Fibroblast of lung (primary cell): ENCODE data around the gene COLEC11. TPM values are rescaled to one million over a fixed set of nuclear protein-coding genes. Genes with fewer than 3 reads are reported as not detected.

Source experiments
- DNase-seq, 2 donors: peaks; one replicate each; pipeline versions ENCODE4 v3.0.0 to v3.0.0-alpha.2; 2010; ENCODE audit warnings: low read depth in 2 of 2
- H2AFZ ChIP-seq: 2 replicates; pipeline ENCODE4 v1.5.1; 2012; ENCODE audit warnings: low read length, control low read depth, inconsistent platforms
- H3K27ac ChIP-seq: 2 replicates; pipeline ENCODE4 v1.5.1; 2011; ENCODE audit warnings: low read length, control low read depth; ENCODE audit not compliant: insufficient read depth
- H3K27me3 ChIP-seq: 2 replicates; pipeline ENCODE4 v1.5.1; 2011; ENCODE audit warnings: mild to moderate bottlenecking, low read length; ENCODE audit not compliant: control insufficient read depth, insufficient read depth
- H3K36me3 ChIP-seq: 2 replicates; pipeline ENCODE4 v1.5.1; 2011; ENCODE audit warnings: low read length; ENCODE audit not compliant: control insufficient read depth, insufficient read depth
- H3K4me1 ChIP-seq: 2 replicates; pipeline ENCODE4 v1.5.1; 2011; ENCODE audit warnings: low read length; ENCODE audit not compliant: control insufficient read depth, insufficient read depth; ENCODE audit errors: extremely low read depth
- H3K4me2 ChIP-seq: 2 replicates; pipeline ENCODE4 v1.5.1; 2011; ENCODE audit warnings: low read length, control low read depth; ENCODE audit not compliant: insufficient read depth; ENCODE audit errors: extremely low read depth
- H3K4me3 ChIP-seq, 4 experiments: fragments of 200-600 bp in 1 of 4; sonication (generic) in 1 of 4; replicated peaks in 1 of 4; 2 replicates each; pipeline ENCODE4 v1.5.1; 2011 to 2016; ENCODE audit warnings: low read length in 4 of 4, low read depth in 3 of 4, mild to moderate bottlenecking in 3 of 4, control low read depth in 2 of 4, inconsistent platforms in 1 of 4, mixed read lengths in 1 of 4; ENCODE audit not compliant: insufficient read depth in 1 of 4; ENCODE audit errors: control extremely low read depth in 1 of 4
- H3K79me2 ChIP-seq: 2 replicates; pipeline ENCODE4 v1.5.1; 2012; ENCODE audit warnings: mild to moderate bottlenecking, low read length, inconsistent platforms; ENCODE audit not compliant: control insufficient read depth, insufficient read depth
- H3K9ac ChIP-seq: 2 replicates; pipeline ENCODE4 v1.5.1; 2011; ENCODE audit warnings: mild to moderate bottlenecking, low read length, control low read depth; ENCODE audit not compliant: insufficient read depth
- H3K9me3 ChIP-seq: 2 replicates; pipeline ENCODE4 v1.5.1; 2012; ENCODE audit warnings: low read depth, low read length; ENCODE audit not compliant: control insufficient read depth, insufficient read depth
- H4K20me1 ChIP-seq: 2 replicates; pipeline ENCODE4 v1.5.1; 2011; ENCODE audit warnings: low read length; ENCODE audit not compliant: control insufficient read depth, insufficient read depth; ENCODE audit errors: extremely low read depth
- EZH2 ChIP-seq: IDR thresholded peaks from 2 replicates; pipeline ENCODE4 v1.5.1; 2012; ENCODE audit warnings: low read length, control low read depth, mild to moderate bottlenecking; ENCODE audit errors: missing control alignments
- polyA plus RNA-seq, 2 donors: library from polyadenylated mRNA; depleted of rRNA in 1 of 2; stranded (reverse) in 1 of 2; unstranded in 1 of 2; fragments of >200 nt; gene quantifications; 2 replicates each; pipeline ENCODE4 v1.2.1, GENCODE V29; 2011 to 2012; ENCODE audit warnings: missing spikeins in 1 of 2
- total RNA-seq: library from RNA; depleted of rRNA; stranded (reverse); fragments of >200 nt; gene quantifications from 2 replicates; pipeline ENCODE4 v1.2.1, GENCODE V29; 2014
- TF ChIP-seq, protein P1 (sequence below), 2 donors: IDR thresholded peaks in 1 of 2; conservative IDR thresholded peaks in 1 of 2; 1 replicate in 1 of 2; 2 replicates in 1 of 2; pipeline ENCODE4 v1.5.1; 2011 to 2012; ENCODE audit warnings: low read length in 2 of 2, control low read depth in 1 of 2, inconsistent platforms in 1 of 2, low read depth in 1 of 2, mild to moderate bottlenecking in 1 of 2

COLEC11 gene
- total and polyA plus RNA-seq, 2 donors (not counting 1 experiment from before 2014, with no cell fraction given) = 0.30 to 0.83 TPM

DNA sequence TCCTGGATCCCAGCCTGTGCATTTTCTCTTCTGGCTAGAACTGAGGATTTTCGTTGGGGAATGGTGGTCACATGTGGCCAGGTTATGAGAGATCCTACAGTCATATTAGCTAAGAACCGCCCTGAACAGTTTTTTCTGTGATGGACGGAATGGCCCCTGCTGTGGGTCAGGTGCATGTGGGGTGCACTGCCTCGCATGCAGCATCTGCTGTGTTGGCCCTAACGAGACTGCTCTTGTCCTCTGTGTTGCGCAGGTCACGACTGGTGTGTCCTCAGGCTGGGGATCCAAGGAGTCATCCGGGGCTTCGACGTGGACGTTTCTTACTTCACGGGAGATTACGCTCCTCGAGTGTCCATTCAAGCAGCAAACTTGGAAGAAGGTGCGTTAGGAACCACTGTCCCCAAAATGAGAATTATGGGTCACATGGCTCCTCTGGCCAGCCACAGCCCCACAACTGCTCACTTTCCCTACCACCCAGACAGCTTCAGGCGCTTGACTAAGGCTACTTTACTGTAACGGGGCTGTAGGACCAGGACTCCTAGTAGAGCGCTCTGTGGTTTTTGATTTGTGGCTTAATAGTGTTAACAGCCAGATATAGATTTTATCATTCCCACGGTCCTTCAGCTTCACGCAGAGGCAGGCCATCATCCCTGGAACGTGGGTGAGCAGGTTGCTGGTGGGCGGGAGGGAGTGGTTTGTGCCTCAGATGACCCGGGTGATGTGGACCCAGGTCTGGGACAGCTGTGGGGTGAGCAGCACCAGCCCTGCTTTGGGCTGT, 84.9 kb downstream of the COLEC11 start:
- no peak overlapping the region for H3K4me3 ChIP-seq
- no peaks in the 10 kb centered on the region for H3K36me3 ChIP-seq
- no peak overlapping the region for H3K27ac ChIP-seq
- no peaks in the 10 kb centered on the region for H3K27me3 ChIP-seq
- no peak overlapping the region for H3K4me2 ChIP-seq
- no peaks in the 10 kb centered on the region for H3K79me2 ChIP-seq
- no peaks in the 10 kb centered on the region for H3K9me3 ChIP-seq
- no peaks in the 10 kb centered on the region for H4K20me1 ChIP-seq
- TF ChIP-seq, protein P1, sequence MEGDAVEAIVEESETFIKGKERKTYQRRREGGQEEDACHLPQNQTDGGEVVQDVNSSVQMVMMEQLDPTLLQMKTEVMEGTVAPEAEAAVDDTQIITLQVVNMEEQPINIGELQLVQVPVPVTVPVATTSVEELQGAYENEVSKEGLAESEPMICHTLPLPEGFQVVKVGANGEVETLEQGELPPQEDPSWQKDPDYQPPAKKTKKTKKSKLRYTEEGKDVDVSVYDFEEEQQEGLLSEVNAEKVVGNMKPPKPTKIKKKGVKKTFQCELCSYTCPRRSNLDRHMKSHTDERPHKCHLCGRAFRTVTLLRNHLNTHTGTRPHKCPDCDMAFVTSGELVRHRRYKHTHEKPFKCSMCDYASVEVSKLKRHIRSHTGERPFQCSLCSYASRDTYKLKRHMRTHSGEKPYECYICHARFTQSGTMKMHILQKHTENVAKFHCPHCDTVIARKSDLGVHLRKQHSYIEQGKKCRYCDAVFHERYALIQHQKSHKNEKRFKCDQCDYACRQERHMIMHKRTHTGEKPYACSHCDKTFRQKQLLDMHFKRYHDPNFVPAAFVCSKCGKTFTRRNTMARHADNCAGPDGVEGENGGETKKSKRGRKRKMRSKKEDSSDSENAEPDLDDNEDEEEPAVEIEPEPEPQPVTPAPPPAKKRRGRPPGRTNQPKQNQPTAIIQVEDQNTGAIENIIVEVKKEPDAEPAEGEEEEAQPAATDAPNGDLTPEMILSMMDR (conservative IDR thresholded peaks at IDR 0.05 in 1 of 2, IDR thresholded peaks at IDR 0.05 in 1 of 2; ENCODE audit: low read depth in 1 of 2, low read length in 2 of 2) = no peak
- TF ChIP-seq EZH2 = no peak
- no peak for DNase-seq
- H3K9ac ChIP-seq = no peak overlapping the region
- H2AFZ ChIP-seq = no peak overlapping the region
- no peaks in the 10 kb centered on the region for H3K4me1 ChIP-seq

DNA sequence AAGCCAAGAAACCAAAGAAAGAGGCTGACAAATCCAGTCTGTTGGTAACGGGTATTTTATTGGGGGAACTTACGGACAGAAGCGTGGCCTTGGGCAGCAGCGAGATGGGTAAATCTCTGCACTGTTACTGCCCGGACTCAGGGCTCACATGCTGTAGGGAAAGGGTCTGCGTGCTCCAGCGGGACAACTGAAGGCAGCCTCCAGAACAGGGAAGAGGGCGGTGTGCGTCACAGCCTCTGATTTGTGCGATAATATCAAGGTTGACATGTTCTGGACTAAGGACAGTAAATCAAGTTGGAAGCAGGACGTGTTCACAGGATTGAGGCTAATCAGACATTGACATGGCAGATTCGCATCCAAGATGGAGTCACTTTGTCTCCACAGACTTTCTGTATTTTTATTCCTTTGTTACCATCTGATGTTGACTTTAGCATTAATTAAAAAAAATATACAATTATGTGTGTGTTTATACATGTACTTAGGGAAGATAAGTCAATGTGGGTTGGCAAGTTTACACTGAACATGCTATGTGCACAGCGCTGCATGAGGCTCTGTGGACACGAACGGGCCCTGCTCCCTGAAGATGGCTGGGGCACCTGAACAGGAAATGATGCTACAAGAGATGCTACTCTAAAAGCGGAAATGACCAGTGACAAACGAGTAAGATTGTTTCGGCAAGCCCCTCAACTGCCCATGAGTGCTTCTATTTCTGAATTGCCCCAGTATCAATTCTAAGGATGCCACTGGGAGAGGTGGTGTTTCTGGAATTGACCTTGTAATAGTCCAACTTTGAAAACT, 85.8 kb downstream of the COLEC11 start:
- Histone ChIP-seq H3K27ac (no peak overlapping the region), H3K4me3 (no peak overlapping the region)
- TF ChIP-seq, protein P1 (conservative IDR thresholded peaks at IDR 0.05 in 1 of 2, IDR thresholded peaks at IDR 0.05 in 1 of 2; ENCODE audit: low read depth in 1 of 2, low read length in 2 of 2) = no peak
- no peak for TF ChIP-seq EZH2

DNA sequence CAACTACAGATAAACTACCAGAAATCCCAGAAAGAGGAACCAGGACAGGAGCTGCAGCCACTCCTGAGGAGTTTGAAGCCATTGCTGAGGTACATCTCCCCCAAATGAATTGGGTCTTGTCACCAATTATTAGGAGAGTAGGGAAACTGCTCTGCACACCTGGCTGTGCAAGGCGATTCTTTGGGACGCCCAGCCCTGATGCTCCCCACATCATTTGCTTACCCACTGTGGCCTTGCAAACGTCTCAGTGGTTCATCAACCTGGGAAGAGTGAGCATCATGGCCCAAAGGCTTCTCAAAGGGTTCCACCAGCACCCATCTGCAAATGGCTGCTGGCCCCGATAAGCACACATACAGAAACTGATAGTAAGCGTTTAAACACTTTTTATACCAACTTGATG, 86.7 kb downstream of the COLEC11 start:
- TF ChIP-seq, protein P1 (conservative IDR thresholded peaks at IDR 0.05 in 1 of 2, IDR thresholded peaks at IDR 0.05 in 1 of 2; ENCODE audit: low read depth in 1 of 2, low read length in 2 of 2) = no peak
- no peak for TF ChIP-seq EZH2
- DNase-seq = no peak
- H3K79me2 ChIP-seq = no peaks in the 10 kb centered on the region
- no peaks in the 10 kb centered on the region for H3K9me3 ChIP-seq
- no peak overlapping the region for H2AFZ ChIP-seq
- H4K20me1 ChIP-seq = no peaks in the 10 kb centered on the region
- no peaks in the 10 kb centered on the region for H3K36me3 ChIP-seq
- no peak overlapping the region for H3K4me3 ChIP-seq
- H3K27me3 ChIP-seq = no peaks in the 10 kb centered on the region
- H3K4me2 ChIP-seq = no peak overlapping the region
- no peak overlapping the region for H3K9ac ChIP-seq
- H3K27ac ChIP-seq = no peak overlapping the region
- no peaks in the 10 kb centered on the region for H3K4me1 ChIP-seq

More for the DNA sequence above, 85.8 kb downstream of the COLEC11 start:
- Histone ChIP-seq H2AFZ (no peak overlapping the region), H3K27me3 (no peaks in the 10 kb centered on the region), H3K9me3 (no peaks in the 10 kb centered on the region), H3K9ac (no peak overlapping the region), H3K4me1 (no peaks in the 10 kb centered on the region), H3K4me2 (no peak overlapping the region), H4K20me1 (no peaks in the 10 kb centered on the region), H3K36me3 (no peaks in the 10 kb centered on the region), H3K79me2 (no peaks in the 10 kb centered on the region)
- no peak for DNase-seq
